Mucosa of gallbladder (tissue), 1 donor: ENCODE data around the gene SECTM1. TPM values are rescaled to one million over a fixed set of nuclear protein-coding genes. Genes with fewer than 3 reads are reported as not detected.

Experiments
- DNase-seq: peaks from one replicate; pipeline ENCODE4 v3.0.0-alpha.2; 2020; ENCODE audit warnings: low spot score
- total RNA-seq: library from RNA; stranded (reverse); gene quantifications from one replicate; pipeline ENCODE4 v1.2.1, GENCODE V29; 2021
- donor health status: DM: no; HTN: no; CAD: no.

SECTM1 gene
- total RNA-seq, 1 donor from 2014 or later, result 8.5 TPM

GRCh38 chr17:82328141-82328993 is 5.2 kb downstream of the SECTM1 start:
- DNase-seq, result peak; percentile 56

DNA sequence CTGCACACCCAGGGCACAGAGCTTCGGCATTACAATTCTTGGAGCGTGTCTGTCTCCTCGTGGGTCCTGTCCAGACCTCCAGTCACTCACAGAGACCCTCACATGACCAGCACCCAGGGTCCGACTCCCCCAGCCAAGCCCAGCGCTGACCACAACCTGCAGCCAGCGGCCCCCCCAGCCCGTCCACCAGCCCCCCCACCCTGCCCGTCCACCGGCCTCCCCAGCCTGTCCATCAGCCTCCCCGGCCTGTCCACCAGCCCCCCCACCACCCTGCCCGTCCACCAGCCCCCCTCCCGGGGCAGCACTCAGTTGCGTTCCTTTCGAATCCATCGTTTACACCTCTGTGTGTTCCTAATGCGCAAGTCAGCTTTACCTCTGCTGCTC is 5.8 kb downstream of the SECTM1 start:
- no peak for DNase-seq

GRCh38 chr17:82327289-82327688 is 6.3 kb downstream of the SECTM1 start:
- DNase-seq, result no peak

- DNase-seq, result no peak
These were observed 8.0 kb downstream of the SECTM1 start for GRCh38 chr17:82325286-82326180.

DNA sequence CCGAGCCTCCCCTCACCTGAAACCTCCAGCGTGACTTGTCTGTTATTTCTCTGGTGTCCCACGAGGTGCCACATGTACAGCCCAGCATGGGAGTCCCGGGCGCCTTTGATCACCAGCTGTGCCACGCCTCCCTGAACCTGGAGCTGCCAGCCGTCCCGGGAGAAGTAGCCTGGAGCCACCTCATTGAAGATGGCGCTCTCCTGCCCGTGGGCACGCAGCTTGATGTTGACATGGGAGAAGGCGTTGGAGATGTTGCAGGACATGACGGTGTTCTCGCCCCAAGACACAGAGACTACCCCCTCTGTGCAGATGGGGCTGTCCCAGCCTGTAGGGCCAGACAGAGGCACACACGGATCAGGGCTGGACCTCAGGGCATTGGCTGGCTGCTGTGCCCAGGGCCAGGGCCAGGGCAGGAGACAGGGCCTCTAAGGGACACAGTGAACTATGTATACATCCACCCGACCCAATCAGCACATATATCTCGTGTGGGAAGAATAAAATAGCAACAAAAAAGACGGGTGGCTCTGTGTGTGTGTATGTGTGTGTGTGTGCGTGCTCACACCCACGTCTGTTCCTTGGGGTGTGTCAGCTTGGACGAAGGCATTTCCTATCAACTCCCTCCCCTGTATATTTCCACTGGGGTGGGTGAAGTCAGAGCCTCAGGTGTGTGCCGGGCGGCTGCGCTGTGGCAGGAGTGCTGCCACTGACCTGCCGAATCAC is 8.8 kb downstream of the SECTM1 start:
- no peak for DNase-seq

DNA sequence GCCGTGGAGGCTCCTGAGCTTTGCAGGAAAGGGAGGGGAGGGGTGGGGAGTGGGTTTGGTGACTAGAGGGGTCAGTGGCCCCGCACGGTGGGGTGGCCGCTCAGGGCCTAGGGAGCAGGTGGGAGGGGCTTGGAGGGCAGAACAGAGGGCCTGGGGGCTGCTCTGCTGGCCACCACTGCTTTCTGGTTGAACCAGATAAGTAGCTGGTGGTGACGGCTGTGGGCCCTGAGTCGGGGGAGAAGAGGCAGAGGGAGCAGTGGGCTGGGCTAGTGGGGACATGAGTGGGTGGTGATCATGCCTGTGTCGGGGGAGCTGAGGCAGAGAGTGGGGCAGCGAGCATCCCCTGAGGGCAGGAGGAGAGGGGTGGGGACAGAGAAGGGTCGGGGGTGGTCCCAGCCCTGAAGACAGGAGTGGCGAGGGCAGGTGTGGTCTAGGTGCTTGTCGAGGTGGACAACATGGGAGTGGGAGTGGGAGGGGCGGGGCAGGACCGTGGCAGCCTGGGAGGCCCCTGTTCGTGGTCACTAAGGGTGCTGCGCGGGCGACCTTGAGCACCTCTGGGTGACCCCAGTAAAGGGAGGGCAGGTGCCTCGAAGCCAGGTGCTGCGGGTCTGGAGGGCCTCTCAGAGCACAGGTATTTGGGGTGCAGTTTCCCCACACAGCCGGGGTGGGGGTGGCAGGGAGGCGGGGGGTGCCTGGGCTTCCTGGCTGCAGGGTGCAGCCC is 9.9 kb downstream of the SECTM1 start:
- no peak for DNase-seq

DNA sequence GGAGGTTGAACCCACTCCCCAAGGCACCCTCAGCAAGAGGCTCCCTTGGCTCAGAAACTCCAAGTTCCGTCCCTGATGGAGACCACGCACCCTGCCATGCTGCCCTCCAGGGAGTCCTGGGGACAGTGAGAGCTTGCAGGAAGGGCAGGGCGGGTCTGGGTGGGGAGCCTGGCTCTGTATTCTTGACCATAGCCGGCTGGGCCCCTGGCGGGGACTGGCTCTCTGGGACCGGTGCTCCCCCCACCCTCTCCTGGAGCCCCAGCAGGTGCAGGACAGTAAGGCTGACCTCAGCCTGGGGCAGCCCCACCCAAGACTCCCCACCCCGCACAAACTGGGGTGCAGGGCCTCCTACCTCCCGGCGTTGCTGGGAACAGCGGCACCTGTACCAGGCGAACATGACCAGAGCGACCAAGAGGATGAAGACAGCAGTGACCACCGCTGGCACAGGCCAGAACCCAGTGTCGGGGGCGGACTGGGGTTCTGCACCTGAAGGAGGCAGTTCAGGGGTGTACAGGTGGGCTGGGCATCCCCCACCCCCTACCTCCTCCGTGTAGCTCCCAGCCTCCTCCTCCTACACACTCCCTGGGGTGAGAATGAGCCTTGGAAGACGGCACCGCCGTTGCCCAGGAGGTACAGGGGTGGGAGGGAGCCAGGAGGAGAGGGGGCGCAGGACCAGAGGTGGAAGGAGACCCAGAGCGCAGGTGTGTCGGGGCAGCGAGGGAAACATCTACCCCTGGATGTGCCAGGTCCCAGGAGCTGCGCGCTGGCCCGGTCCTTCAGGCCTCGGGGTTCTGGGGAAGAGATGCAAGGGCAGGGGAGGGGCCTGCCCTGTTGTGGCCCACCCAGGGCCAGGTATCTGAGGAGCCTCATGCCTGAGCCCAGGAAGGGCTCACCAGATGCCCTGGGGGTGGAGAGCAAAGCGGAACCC is 10.8 kb downstream of the SECTM1 start:
- no peak for DNase-seq

GRCh38 chr17:82321947-82322466 is 11.6 kb downstream of the SECTM1 start:
- no peak for DNase-seq

DNA sequence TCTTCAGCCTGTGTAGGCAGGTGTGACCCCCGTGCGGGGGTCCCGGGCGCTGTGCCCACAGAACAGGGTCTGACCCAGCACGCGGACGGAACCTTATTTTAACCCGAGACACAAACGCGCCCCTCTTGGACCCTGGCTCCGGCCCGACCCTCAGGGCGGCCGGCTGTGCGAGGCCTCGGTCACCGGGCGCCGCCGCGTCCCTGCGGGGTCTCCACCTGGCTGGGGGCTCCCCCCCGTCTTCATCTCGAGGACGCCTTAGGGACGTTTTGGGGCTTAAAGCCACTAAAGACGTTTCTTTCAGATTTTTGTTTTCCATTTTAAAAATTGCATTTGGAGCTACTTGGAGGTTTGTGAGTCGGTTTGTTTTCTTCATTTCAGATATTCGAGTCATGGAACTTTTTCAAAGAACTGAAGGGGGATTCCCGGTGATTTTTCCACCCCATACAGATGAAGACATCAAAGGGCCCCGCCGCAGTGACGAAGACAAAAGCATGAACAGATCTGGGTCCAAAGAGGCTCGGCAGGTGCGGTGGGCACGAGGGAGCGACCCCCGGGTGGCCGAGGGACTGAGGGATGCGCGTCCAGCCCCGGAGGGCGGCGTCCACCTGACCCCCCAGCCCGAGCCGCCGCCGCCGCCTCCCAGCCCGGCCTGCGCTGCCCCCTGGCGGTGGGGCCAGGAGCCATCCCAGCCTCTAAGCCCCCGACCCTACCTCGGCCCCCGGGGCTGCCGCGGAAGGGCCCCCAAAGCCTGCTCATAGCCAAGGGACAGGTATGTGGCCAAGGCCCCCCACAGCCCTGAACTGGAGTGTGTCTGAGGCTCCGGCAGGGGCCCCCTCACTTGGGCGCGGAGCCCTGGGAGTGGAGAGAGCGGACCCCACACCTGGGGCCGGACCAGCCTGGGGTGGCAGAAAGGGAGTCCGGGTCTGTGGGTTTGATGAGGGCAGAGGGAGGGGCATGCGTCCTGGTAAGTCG is 12.3 kb downstream of the SECTM1 start:
- no peak for DNase-seq

GRCh38 chr17:82320140-82320840 is 13.3 kb downstream of the SECTM1 start:
- no peak for DNase-seq

- no peak for DNase-seq
These were observed 13.9 kb downstream of the SECTM1 start for GRCh38 chr17:82319619-82320062.

DNA sequence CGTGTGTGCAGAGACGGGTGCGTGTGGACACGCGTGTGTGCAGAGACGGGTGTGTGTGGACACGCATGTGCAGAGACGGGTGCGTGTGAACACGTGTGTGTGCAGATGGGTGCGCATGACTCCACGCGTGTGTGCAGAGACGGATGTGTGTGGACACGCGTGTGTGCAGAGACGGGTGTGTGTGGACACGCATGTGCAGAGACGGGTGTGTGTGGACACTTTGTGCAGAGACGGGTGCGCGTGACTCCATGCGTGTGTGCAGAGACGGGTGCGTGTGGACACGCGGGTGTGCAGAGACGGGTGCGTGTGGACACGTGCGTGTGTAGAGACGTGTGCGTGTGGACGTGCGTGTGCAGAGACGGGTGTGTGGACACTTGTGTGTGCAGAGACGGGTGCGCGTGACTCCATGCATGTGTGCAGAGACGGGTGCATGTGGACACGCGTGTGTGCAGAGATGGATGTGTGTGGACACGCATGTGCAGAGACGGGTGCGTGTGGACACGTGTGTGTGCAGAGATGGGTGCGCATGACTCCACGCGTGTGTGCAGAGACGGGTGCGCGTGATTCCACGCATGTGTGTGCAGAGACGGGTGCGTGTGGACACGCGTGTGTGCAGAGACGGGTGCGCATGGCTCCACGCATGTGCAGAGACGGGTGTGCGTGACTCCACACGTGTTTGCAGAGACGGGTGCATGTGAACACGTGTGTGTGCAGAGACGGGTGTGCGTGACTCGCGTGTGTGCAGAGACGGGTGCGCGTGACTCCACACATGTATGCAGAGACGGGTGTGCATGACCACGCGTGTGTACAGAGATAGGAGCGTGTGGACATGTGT is 14.6 kb downstream of the SECTM1 start:
- no peak for DNase-seq

DNA sequence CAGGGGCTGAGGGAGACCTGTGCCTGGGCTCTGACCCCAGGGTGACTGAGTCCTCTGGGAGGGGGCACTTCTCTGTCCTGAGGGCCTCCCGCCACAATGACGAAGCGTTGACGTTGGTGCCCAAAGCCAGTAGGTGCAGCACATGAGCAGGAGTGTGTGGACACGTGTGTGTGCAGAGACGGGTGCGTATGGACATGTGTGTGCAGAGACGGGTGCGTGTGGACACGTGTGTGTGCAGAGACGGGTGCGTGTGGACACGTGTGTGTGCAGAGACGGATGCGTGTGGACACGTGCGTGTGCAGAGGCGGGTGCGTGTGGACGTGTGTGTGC is 15.4 kb downstream of the SECTM1 start:
- no peak for DNase-seq

GRCh38 chr17:82317394-82318168 is 16.0 kb downstream of the SECTM1 start, which contains the start of gene CD7:
Gene CD7 (minus strand): TSS chr17:82317608. CDS start chr17:82317495, 113 bp downstream.
- DNase-seq, result no peak

- DNase-seq, result no peak
These were observed 16.7 kb downstream of the SECTM1 start for GRCh38 chr17:82316651-82317393.
